ENCODE results near the gene MTF2. TPM values are rescaled to one million over a fixed set of nuclear protein-coding genes. Genes with fewer than 3 reads are reported as not detected.

Gene MTF2
- total and polyA plus RNA-seq, 9 of the 15 experiments (the other 6 are each of a cell fraction or from before 2014, with no cell fraction given), result 29.3 to 124 (median 57.7) TPM

DNA sequence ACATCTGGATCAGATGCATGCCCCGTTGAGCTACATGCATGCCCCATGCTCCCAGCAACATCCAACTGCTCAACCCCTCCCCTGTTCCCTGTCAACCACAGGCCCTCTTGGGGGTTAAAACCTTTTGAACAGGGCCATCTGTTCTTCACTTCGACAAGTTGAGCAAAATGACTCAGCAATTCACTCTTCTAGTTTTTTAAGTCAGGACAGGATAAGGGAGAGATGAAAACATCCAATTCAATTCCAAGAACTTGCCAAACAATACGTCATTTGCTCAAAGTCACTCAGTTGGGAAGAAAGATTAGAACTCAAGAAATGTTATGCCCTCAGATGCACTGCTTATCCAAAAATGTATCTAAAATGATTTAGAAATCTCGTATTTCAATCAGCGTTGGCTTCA, 46.1 kb upstream of the MTF2 start (continued):
- TF ChIP-seq, protein P1, sequence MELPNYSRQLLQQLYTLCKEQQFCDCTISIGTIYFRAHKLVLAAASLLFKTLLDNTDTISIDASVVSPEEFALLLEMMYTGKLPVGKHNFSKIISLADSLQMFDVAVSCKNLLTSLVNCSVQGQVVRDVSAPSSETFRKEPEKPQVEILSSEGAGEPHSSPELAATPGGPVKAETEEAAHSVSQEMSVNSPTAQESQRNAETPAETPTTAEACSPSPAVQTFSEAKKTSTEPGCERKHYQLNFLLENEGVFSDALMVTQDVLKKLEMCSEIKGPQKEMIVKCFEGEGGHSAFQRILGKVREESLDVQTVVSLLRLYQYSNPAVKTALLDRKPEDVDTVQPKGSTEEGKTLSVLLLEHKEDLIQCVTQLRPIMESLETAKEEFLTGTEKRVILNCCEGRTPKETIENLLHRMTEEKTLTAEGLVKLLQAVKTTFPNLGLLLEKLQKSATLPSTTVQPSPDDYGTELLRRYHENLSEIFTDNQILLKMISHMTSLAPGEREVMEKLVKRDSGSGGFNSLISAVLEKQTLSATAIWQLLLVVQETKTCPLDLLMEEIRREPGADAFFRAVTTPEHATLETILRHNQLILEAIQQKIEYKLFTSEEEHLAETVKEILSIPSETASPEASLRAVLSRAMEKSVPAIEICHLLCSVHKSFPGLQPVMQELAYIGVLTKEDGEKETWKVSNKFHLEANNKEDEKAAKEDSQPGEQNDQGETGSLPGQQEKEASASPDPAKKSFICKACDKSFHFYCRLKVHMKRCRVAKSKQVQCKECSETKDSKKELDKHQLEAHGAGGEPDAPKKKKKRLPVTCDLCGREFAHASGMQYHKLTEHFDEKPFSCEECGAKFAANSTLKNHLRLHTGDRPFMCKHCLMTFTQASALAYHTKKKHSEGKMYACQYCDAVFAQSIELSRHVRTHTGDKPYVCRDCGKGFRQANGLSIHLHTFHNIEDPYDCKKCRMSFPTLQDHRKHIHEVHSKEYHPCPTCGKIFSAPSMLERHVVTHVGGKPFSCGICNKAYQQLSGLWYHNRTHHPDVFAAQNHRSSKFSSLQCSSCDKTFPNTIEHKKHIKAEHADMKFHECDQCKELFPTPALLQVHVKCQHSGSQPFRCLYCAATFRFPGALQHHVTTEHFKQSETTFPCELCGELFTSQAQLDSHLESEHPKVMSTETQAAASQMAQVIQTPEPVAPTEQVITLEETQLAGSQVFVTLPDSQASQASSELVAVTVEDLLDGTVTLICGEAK (IDR thresholded peaks at IDR 0.05), result no peak
- TF ChIP-seq, protein P1 (CRISPR knock-in tag; IDR thresholded peaks at IDR 0.05), result no peak
- TF ChIP-seq ZNF354B (CRISPR knock-in tag; IDR thresholded peaks at IDR 0.05) (no peak), ZNF121 (CRISPR knock-in tag; conservative IDR thresholded peaks at IDR 0.05) (no peak), SFPQ (IDR thresholded peaks at IDR 0.05; ENCODE audit: low read depth, low read length) (no peak), ELF2 (CRISPR knock-in tag; IDR thresholded peaks at IDR 0.05) (no peak), FOXP4 (CRISPR knock-in tag; IDR thresholded peaks at IDR 0.05; ENCODE audit: borderline replicate concordance) (no peak), ZNF12 (CRISPR knock-in tag; IDR thresholded peaks at IDR 0.05) (no peak), CHD2 (IDR thresholded peaks at IDR 0.05; ENCODE audit: low read depth, low read length) (no peak), CREB3 (tag; conservative IDR thresholded peaks at IDR 0.05; ENCODE audit: low read depth) (no peak), GABPB2 (CRISPR knock-in tag; conservative IDR thresholded peaks at IDR 0.05) (no peak), SP1 (CRISPR knock-in tag; IDR thresholded peaks at IDR 0.05) (no peak), GATAD2B (IDR thresholded peaks at IDR 0.05; ENCODE audit: borderline replicate concordance) (no peak), FOS (IDR thresholded peaks at IDR 0.05; ENCODE audit: extremely low read depth, insufficient read length) (no peak), ZNF551 (CRISPR knock-in tag; IDR thresholded peaks at IDR 0.05) (no peak)

All from K562 (cell line).